Peyer's patch (tissue), 4 donors: ENCODE results near the gene GALNT1.

Experiments
- POLR2A ChIP-seq, 2 donors: fragments of 450-650 bp; IDR thresholded peaks; one replicate each; pipeline ENCODE4 v1.5.1; 2017; ENCODE audit warnings: antibody characterized with exemption in 2 of 2, mild to moderate bottlenecking in 2 of 2, moderate library complexity in 2 of 2
- TF ChIP-seq, protein P1 (sequence below), 6 experiments: fragments of 450-650 bp in 4 of 6; fragments of 200-600 bp in 2 of 6; sonication (generic) in 1 of 6; IDR thresholded peaks; one replicate each; pipeline ENCODE4 v1.5.1; 2017 to 2019; ENCODE audit warnings: antibody characterized with exemption in 6 of 6, mild to moderate bottlenecking in 3 of 6, moderate library complexity in 1 of 6

DNA sequence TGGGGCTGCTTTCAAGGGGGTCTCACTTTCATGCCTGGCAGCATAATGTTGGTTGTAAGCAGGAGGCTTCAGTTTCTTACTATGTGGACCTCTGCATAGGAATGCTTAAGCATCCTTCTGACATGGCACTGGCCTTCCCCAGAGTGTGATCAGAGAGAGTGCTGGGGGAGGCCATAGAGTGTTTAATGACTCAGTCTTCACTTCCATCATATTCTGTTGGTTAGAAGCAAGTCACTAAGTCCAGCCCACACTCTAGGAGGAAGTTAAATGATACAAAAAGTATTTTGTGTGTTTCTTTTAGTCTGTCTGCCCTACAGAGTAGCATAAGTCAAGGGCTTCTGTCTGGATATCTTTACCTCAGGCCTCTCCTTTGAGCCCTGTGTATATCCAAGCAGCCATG is 64.9 kb downstream of the GALNT1 start:
- TF ChIP-seq, protein P1, sequence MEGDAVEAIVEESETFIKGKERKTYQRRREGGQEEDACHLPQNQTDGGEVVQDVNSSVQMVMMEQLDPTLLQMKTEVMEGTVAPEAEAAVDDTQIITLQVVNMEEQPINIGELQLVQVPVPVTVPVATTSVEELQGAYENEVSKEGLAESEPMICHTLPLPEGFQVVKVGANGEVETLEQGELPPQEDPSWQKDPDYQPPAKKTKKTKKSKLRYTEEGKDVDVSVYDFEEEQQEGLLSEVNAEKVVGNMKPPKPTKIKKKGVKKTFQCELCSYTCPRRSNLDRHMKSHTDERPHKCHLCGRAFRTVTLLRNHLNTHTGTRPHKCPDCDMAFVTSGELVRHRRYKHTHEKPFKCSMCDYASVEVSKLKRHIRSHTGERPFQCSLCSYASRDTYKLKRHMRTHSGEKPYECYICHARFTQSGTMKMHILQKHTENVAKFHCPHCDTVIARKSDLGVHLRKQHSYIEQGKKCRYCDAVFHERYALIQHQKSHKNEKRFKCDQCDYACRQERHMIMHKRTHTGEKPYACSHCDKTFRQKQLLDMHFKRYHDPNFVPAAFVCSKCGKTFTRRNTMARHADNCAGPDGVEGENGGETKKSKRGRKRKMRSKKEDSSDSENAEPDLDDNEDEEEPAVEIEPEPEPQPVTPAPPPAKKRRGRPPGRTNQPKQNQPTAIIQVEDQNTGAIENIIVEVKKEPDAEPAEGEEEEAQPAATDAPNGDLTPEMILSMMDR (IDR thresholded peaks at IDR 0.05): no peak
- no peak for TF ChIP-seq POLR2A (IDR thresholded peaks at IDR 0.05)
